K562 treated with DMSO at 1 percent for 24 hours (cell line): ENCODE measurements around the gene EML5. TPM values are rescaled to one million over a fixed set of nuclear protein-coding genes. Genes with fewer than 3 reads are reported as not detected.

Experiments used
- total RNA-seq: library from RNA; unstranded; fragments of 300-600 nt; gene quantifications from 2 replicates; pipeline ENCODE4 v1.2.3, GENCODE V29; 2022; ENCODE audit warnings: low read depth; ENCODE audit not compliant: insufficient read depth

The EML5 gene
- 0.22 and 0.67 TPM in 2 replicates for total RNA-seq

GRCh38 chr14:88792473-88793258 is at the start of gene EML5:
TSS of gene EML5 (minus strand) at chr14:88792953. CDS start at chr14:88792503, 450 bp downstream.

GRCh38 chr14:88824314-88825077 is 31.7 kb upstream of the EML5 start, which contains the start of gene TTC8:
TSS of gene TTC8 (plus strand) at chr14:88824651. CDS start at chr14:88824708, 57 bp downstream.

DNA sequence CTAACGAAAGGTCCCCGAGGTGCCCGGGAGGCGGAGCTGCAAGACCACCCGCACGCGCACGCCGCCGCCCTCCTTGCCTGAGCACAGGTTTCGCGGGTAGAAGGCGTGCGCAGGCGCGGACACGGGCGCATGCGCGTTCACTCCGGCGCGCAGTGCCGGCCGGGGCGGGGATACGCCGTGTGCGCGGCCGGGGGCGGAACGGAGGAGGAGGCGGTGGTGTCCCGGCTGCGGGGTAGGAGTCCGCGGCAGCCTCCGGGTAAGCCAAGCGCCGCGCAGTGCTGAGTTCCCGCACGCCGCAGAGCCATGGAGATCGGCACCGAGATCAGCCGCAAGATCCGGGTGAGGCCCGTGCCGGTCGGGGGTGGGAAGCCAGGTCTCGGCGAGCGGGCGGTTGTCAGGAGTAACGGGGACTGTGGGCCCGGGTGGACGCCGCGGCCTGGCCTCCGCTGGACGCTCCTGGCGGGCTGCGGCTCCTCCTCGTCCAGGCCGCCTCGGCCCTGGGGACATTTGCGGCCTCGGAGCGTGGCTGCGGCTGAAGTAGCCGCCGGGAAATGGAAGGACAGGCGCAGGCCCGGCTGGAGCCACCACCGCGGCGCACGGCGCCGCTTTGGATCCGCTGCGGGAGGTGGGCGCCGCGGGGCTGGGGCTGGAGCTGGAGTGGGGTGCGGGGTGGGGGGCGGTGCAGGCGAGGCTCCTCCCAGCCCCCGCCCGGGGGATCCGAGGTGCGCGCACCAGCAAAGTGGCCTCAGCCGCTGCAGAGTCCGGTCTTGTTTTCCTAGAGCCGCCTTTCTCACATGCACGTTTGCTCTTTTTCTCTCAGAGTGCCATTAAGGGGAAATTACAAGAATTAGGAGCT is 229.7 kb downstream of the EML5 start, which contains the start of gene ZC3H14:
Gene ZC3H14 (plus strand): TSS at position 207 of the 856 bp plus-strand sequence. CDS start 97 bp downstream, at position 304.

Other genes starting within 250 kb of the EML5 start
- 0.73 TPM in 2 replicates for gene PTPN21, start 237.9 kb downstream of the EML5 start, total RNA-seq
- 33.1 and 33.2 TPM in 2 replicates for gene ZC3H14, start 229.9 kb downstream of the EML5 start, total RNA-seq
- gene TTC8, start 31.7 kb upstream of the EML5 start, total RNA-seq: 5.1 and 5.9 TPM in 2 replicates